Measurements from ENCODE around the gene LAMA2.

DNA sequence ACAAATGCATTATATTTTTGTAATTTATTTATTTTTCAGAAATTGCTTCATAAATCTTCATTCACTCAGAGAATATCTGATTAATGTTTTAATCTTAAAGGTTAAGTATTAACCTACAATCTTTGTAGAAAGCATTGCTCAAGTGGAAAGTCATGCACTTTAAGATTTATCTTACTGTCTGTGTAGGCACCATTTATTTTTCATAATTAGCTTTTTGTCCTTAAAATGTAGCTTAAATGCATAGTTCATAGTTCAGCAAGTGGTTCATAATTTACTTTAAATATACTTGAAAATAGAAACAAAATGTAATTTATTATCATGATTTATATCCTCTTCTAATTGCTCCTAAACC is 397.3 kb downstream of the LAMA2 start:
- no peak for TF ChIP-seq SIN3A (IDR thresholded peaks at IDR 0.05; ENCODE audit: borderline replicate concordance, insufficient read depth, low read length)
- TF ChIP-seq POLR2AphosphoS5 (IDR thresholded peaks at IDR 0.05; ENCODE audit: low read depth, low read length): no peak
- TF ChIP-seq, protein P1, sequence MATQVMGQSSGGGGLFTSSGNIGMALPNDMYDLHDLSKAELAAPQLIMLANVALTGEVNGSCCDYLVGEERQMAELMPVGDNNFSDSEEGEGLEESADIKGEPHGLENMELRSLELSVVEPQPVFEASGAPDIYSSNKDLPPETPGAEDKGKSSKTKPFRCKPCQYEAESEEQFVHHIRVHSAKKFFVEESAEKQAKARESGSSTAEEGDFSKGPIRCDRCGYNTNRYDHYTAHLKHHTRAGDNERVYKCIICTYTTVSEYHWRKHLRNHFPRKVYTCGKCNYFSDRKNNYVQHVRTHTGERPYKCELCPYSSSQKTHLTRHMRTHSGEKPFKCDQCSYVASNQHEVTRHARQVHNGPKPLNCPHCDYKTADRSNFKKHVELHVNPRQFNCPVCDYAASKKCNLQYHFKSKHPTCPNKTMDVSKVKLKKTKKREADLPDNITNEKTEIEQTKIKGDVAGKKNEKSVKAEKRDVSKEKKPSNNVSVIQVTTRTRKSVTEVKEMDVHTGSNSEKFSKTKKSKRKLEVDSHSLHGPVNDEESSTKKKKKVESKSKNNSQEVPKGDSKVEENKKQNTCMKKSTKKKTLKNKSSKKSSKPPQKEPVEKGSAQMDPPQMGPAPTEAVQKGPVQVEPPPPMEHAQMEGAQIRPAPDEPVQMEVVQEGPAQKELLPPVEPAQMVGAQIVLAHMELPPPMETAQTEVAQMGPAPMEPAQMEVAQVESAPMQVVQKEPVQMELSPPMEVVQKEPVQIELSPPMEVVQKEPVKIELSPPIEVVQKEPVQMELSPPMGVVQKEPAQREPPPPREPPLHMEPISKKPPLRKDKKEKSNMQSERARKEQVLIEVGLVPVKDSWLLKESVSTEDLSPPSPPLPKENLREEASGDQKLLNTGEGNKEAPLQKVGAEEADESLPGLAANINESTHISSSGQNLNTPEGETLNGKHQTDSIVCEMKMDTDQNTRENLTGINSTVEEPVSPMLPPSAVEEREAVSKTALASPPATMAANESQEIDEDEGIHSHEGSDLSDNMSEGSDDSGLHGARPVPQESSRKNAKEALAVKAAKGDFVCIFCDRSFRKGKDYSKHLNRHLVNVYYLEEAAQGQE (IDR thresholded peaks at IDR 0.05; ENCODE audit: insufficient read depth in 1 of 2, low read depth in 2 of 2, low read length in 2 of 2): no peak
- no peak for TF ChIP-seq TAF1 (IDR thresholded peaks at IDR 0.05; ENCODE audit: borderline replicate concordance, insufficient read depth, low read length)

All from PFSK-1 (cell line).